ENCODE results near the gene GALNTL6.

GRCh38 chr4:172630280-172630679 lies 817.1 kb downstream of the GALNTL6 start:
- no peak for TF ChIP-seq POLR2AphosphoS5 (IDR thresholded peaks at IDR 0.05)
- TF ChIP-seq CTCF (IDR thresholded peaks at IDR 0.05; ENCODE audit: poor library complexity, severe bottlenecking) = no peak
- no peak for TF ChIP-seq MXI1 (conservative IDR thresholded peaks at IDR 0.05; ENCODE audit: poor library complexity, severe bottlenecking)
- no peak for TF ChIP-seq EP300 (conservative IDR thresholded peaks at IDR 0.05; ENCODE audit: poor library complexity, severe bottlenecking)
- TF ChIP-seq SMC3 (conservative IDR thresholded peaks at IDR 0.05; ENCODE audit: poor library complexity) = no peak
